Measurements from ENCODE around the gene MSI2.

The MSI2 gene

GRCh38 chr17:57629470-57629869, 373.1 kb downstream of the MSI2 start (continued):
- TF ChIP-seq, protein P1, sequence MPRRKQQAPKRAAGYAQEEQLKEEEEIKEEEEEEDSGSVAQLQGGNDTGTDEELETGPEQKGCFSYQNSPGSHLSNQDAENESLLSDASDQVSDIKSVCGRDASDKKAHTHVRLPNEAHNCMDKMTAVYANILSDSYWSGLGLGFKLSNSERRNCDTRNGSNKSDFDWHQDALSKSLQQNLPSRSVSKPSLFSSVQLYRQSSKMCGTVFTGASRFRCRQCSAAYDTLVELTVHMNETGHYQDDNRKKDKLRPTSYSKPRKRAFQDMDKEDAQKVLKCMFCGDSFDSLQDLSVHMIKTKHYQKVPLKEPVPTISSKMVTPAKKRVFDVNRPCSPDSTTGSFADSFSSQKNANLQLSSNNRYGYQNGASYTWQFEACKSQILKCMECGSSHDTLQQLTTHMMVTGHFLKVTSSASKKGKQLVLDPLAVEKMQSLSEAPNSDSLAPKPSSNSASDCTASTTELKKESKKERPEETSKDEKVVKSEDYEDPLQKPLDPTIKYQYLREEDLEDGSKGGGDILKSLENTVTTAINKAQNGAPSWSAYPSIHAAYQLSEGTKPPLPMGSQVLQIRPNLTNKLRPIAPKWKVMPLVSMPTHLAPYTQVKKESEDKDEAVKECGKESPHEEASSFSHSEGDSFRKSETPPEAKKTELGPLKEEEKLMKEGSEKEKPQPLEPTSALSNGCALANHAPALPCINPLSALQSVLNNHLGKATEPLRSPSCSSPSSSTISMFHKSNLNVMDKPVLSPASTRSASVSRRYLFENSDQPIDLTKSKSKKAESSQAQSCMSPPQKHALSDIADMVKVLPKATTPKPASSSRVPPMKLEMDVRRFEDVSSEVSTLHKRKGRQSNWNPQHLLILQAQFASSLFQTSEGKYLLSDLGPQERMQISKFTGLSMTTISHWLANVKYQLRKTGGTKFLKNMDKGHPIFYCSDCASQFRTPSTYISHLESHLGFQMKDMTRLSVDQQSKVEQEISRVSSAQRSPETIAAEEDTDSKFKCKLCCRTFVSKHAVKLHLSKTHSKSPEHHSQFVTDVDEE (CRISPR knock-in tag; IDR thresholded peaks at IDR 0.05) = no peak

DNA sequence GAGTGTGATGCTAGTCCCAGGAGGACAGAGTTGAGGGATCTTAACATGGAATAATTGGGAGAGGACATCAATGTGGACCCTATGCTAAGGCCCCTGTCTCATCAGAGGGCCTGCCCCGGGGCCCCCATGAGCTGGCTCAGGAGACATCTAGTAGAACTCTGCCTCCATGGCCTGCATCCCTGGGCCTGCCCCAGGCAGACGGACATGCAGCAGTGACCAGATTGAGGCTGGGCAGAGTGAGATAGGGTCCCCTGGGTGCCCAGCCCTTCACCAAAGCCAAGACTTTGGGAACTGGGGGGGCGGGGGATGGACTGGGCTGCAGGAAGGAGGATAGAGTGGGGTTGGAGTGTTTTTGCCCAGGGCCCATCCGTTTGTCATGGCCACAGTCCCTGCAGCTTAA, 373.6 kb downstream of the MSI2 start:
- TF ChIP-seq BACH2 (CRISPR knock-in tag; IDR thresholded peaks at IDR 0.05; ENCODE audit: borderline replicate concordance) (no peak), ZFP3 (CRISPR knock-in tag; IDR thresholded peaks at IDR 0.05) (no peak), GLIS3 (CRISPR knock-in tag; IDR thresholded peaks at IDR 0.05) (no peak), ZNF70 (CRISPR knock-in tag; IDR thresholded peaks at IDR 0.05) (no peak)
- ATAC-seq = no peak

DNA sequence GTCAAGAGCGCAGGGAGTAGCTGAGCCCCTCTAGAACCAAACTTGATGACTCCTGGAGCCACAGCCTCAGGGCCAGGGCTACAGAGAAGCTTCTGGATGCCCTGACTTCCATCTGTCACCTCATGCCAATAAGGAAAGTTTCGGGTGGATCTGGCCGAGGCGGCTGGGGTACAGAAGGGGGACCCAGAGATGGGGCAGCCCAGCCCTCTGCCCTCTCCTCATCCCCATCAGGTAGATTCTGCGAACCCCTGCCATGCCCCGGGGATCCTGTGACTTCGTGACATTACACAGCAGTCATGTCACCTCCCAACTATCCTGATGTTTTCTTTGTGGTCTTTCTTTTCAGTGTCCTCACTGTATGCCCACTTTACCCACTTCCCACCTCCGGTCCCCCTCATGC, 374.4 kb downstream of the MSI2 start:
- TF ChIP-seq, protein P1 (CRISPR knock-in tag; IDR thresholded peaks at IDR 0.05) = no peak
- no peak for TF ChIP-seq CSRNP3 (CRISPR knock-in tag; IDR thresholded peaks at IDR 0.05)
- TF ChIP-seq ZFP30 (CRISPR knock-in tag; IDR thresholded peaks at IDR 0.05) = no peak
- TF ChIP-seq, protein P2, sequence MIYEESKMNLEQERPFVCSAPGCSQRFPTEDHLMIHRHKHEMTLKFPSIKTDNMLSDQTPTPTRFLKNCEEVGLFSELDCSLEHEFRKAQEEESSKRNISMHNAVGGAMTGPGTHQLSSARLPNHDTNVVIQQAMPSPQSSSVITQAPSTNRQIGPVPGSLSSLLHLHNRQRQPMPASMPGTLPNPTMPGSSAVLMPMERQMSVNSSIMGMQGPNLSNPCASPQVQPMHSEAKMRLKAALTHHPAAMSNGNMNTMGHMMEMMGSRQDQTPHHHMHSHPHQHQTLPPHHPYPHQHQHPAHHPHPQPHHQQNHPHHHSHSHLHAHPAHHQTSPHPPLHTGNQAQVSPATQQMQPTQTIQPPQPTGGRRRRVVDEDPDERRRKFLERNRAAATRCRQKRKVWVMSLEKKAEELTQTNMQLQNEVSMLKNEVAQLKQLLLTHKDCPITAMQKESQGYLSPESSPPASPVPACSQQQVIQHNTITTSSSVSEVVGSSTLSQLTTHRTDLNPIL (CRISPR knock-in tag; IDR thresholded peaks at IDR 0.05; ENCODE audit: low read depth) = no peak
- TF ChIP-seq SNAI2 (CRISPR knock-in tag; IDR thresholded peaks at IDR 0.05) = no peak
- TF ChIP-seq PATZ1 (CRISPR knock-in tag; IDR thresholded peaks at IDR 0.05; ENCODE audit: borderline replicate concordance) = no peak
- no peak for TF ChIP-seq OSR1 (CRISPR knock-in tag; IDR thresholded peaks at IDR 0.05)
- TF ChIP-seq ARNTL (CRISPR knock-in tag; IDR thresholded peaks at IDR 0.05; ENCODE audit: borderline replicate concordance, low read depth) = no peak
- no peak for TF ChIP-seq RARB (CRISPR knock-in tag; IDR thresholded peaks at IDR 0.05)
- no peak for TF ChIP-seq GLIS3 (CRISPR knock-in tag; IDR thresholded peaks at IDR 0.05)
- TF ChIP-seq ZNF8 (CRISPR knock-in tag; IDR thresholded peaks at IDR 0.05) = no peak
- no peak for TF ChIP-seq CSDC2 (CRISPR knock-in tag; IDR thresholded peaks at IDR 0.05)
- no peak for TF ChIP-seq ESRRG (CRISPR knock-in tag; IDR thresholded peaks at IDR 0.05)
- no peak for TF ChIP-seq ISL1 (CRISPR knock-in tag; IDR thresholded peaks at IDR 0.05)
- TF ChIP-seq ZC3H10 (CRISPR knock-in tag; IDR thresholded peaks at IDR 0.05) = no peak
- no peak for TF ChIP-seq POU6F1 (CRISPR knock-in tag; IDR thresholded peaks at IDR 0.05; ENCODE audit: borderline replicate concordance, low read depth)
- ATAC-seq = no peak
